Adrenal gland (tissue), 12 donors: ENCODE results near the gene SSTR1. TPM values are rescaled to one million over a fixed set of nuclear protein-coding genes. Genes with fewer than 3 reads are reported as not detected.

ENCODE experiments used
- DNase-seq, 7 donors: peaks; one replicate each; pipeline ENCODE4 v3.0.0-alpha.2; 2019 to 2020
- H3K27ac ChIP-seq, 5 donors: fragments of 200-600 bp; sonication (generic) in 4 of 5; 1 replicate in 3 of 5; 2 replicates in 2 of 5; pipeline versions ENCODE4 v1.5.1 to v1.8.0; 2016 to 2020; ENCODE audit warnings: mild to moderate bottlenecking in 1 of 5
- H3K27me3 ChIP-seq: fragments of 200-600 bp; 2 replicates; pipeline ENCODE4 v1.8.0; 2021
- H3K36me3 ChIP-seq, 2 donors: fragments of 200-600 bp; replicated peaks in 1 of 2; 1 replicate in 1 of 2; 2 replicates in 1 of 2; pipeline versions ENCODE4 v1.5.1 to v1.8.0; 2018 to 2022
- H3K4me1 ChIP-seq, 2 donors: fragments of 200-600 bp; replicated peaks in 1 of 2; 1 replicate in 1 of 2; 2 replicates in 1 of 2; pipeline versions ENCODE4 v1.5.1 to v1.8.0; 2018 to 2021
- H3K4me3 ChIP-seq, 4 donors: fragments of 200-600 bp; sonication (generic) in 3 of 4; one replicate each; pipeline ENCODE4 v1.5.1; 2016 to 2018
- H3K9me3 ChIP-seq, 3 donors: fragments of 200-600 bp; sonication (generic) in 1 of 3; replicated peaks in 1 of 3; 1 replicate in 2 of 3; 2 replicates in 1 of 3; pipeline versions ENCODE4 v1.5.1 to v1.8.0; 2016 to 2021
- POLR2A ChIP-seq, 2 donors: fragments of 450-650 bp; IDR thresholded peaks; one replicate each; pipeline ENCODE4 v1.6.1; 2017; ENCODE audit warnings: antibody characterized with exemption in 2 of 2, mild to moderate bottlenecking in 2 of 2, moderate library complexity in 1 of 2
- whole genome bisulfite sequencing, 4 donors: extraction: QIAGEN DNeasy Blood & Tissue Kit in 2 of 4; methylation state at CpG; one replicate each; pipeline versions ENCODE4 v1.1.5 to v1.1.7; 2013 to 2017; 5-methylcytosine and 5-hydroxymethylcytosine counted together
- intact Hi-C, 2 donors: fragments of 100-400 bp; cut with DNase I; formaldehyde crosslinking; loops; one replicate each; pipeline versions ENCODE4 v1.14.1 to v1.15.0; 2022 to 2023
- polyA plus RNA-seq, 3 donors: library from polyadenylated mRNA; stranded (reverse); fragments of 200-250 nt in 2 of 3; fragments of 350-450 nt in 1 of 3; fragmentation: Illumina TruSeq in 1 of 3; extraction: RNeasy Lipid Tissue Mini Kit (QIAGEN cat#74804) in 1 of 3; gene quantifications; one replicate each; pipeline ENCODE4 v1.2.3, GENCODE V29; 2013 to 2014
- total RNA-seq, 9 donors: library from RNA; depleted of rRNA in 4 of 9; stranded (reverse); fragments of >200 nt in 4 of 9; fragments of 120-200 nt in 1 of 9; fragmentation: NEBNext Ultra II Directional in 1 of 9; extraction: Animal tissue kit (Norgen Biotek cat#: 25700) in 1 of 9; gene quantifications; one replicate each; pipeline versions ENCODE4 v1.1.0 to v1.2.4, GENCODE V29; 2013 to 2023
- TF ChIP-seq, protein P1 (sequence below), 6 experiments: fragments of 450-650 bp in 4 of 6; fragments of 200-600 bp in 2 of 6; sonication (generic) in 1 of 6; IDR thresholded peaks; 1 replicate in 5 of 6; 2 replicates in 1 of 6; pipeline versions ENCODE4 v1.5.1 to v1.8.0; 2016 to 2021; ENCODE audit warnings: antibody characterized with exemption in 6 of 6, mild to moderate bottlenecking in 2 of 6, moderate library complexity in 1 of 6
- donor health status: healthy with polysubstance abuse.
- donor health status: Bipolar disorder and iron deficiency.
- donor health status: DM: yes; HTN: yes; CAD: no.
- donor health status: DM: no; HTN: no; CAD: no.
- donor health status: DM: no; HTN: no; CAD: no.
- donor health status: DM: yes; HTN: yes; CAD: no.

The SSTR1 gene
- total and polyA plus RNA-seq, 12 donors, result under 0.01 to 0.65 (median 0.28) TPM; not detected in 2

DNA sequence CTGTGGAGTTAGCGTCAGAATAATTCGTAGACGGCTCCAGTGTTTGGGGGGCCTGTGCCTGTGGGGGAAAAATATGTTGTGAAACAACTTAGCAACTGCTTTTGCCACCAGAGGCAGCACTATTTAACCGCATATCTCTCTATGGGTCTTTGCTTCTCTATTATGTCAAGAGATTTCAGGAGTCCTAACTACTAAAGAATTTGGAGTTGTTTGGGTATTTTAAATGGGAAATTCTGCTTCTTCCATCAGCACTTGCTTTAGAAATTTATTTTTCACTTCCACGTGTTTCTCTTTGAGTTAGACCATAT lies 48.8 kb downstream of the SSTR1 start:
- no peaks in the 10 kb centered on the region for H3K36me3 ChIP-seq
- no peaks in the 10 kb centered on the region for H3K9me3 ChIP-seq
- TF ChIP-seq, protein P1, sequence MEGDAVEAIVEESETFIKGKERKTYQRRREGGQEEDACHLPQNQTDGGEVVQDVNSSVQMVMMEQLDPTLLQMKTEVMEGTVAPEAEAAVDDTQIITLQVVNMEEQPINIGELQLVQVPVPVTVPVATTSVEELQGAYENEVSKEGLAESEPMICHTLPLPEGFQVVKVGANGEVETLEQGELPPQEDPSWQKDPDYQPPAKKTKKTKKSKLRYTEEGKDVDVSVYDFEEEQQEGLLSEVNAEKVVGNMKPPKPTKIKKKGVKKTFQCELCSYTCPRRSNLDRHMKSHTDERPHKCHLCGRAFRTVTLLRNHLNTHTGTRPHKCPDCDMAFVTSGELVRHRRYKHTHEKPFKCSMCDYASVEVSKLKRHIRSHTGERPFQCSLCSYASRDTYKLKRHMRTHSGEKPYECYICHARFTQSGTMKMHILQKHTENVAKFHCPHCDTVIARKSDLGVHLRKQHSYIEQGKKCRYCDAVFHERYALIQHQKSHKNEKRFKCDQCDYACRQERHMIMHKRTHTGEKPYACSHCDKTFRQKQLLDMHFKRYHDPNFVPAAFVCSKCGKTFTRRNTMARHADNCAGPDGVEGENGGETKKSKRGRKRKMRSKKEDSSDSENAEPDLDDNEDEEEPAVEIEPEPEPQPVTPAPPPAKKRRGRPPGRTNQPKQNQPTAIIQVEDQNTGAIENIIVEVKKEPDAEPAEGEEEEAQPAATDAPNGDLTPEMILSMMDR (IDR thresholded peaks at IDR 0.05), result peak in 2 of 6 experiments; percentile 14 to 19
- TF ChIP-seq POLR2A (IDR thresholded peaks at IDR 0.05), result no peak
- H3K4me3 ChIP-seq, result no peak overlapping the region
- H3K27ac ChIP-seq, result peak overlapping the region in 1 of 5 donors; percentile 74
- no peaks in the 10 kb centered on the region for H3K4me1 ChIP-seq
- intact Hi-C loops, result no loop called here
- peak in 2 of 7 donors; percentile 22 to 23 for DNase-seq
- peaks cover 11% of the 10 kb centered on the region for H3K27me3 ChIP-seq
- WGBS, 4 donors, result 48 to 64% (median 56%) methylated on average over 5 of the region's 5 CpGs

DNA sequence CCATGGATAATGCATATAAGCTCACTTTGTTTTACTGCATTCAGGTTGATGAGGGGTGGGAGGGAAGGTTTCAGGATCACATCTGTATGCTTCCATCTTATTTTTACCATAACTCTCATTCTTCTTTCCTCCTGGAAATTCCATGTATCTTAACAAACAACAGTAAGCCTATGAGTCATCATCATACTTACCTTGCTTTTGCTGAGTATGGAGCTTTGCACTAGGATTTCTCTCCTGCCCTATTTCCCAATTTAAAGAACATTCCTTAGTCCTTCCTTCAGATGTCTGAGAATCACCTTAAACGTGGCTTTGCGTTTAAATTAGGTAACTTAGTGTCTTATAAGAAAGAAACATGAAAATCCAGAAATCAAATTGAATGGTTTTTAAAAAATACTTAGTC lies 49.8 kb downstream of the SSTR1 start:
- Histone ChIP-seq H3K9me3 (no peaks in the 10 kb centered on the region), H3K4me3 (no peak overlapping the region), H3K27ac (no peak overlapping the region), H3K36me3 (no peaks in the 10 kb centered on the region), H3K27me3 (peaks cover 11% of the 10 kb centered on the region), H3K4me1 (no peaks in the 10 kb centered on the region)
- no peak for DNase-seq
- TF ChIP-seq, protein P1 (IDR thresholded peaks at IDR 0.05), result no peak
- TF ChIP-seq POLR2A (IDR thresholded peaks at IDR 0.05), result no peak
- intact Hi-C loops, result no loop called here
- 64 to 85% (median 72%) methylated on average over 2 of the region's 2 CpGs for WGBS, 4 donors

DNA sequence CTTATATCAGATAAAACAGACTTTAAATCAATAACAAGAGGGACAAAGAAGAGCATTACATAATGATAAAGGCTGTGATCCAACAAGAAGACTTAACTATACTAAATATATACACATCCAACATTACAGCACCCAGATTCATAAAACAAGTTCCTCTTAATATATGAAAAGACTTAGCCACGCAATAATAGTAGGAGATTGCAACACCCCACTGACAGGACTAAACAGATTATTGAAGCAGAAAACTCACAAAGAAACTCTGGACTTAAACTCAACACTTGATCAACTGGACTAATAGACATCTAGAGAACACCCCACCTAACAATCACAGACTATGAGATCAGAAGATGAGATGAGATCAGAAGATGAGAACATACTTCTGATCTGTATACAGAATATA lies 53.9 kb downstream of the SSTR1 start:
- TF ChIP-seq, protein P1 (IDR thresholded peaks at IDR 0.05), result no peak
- TF ChIP-seq POLR2A (IDR thresholded peaks at IDR 0.05), result no peak
- no peaks in the 10 kb centered on the region for H3K9me3 ChIP-seq
- no peak overlapping the region for H3K27ac ChIP-seq
- 61 to 95% (median 69%) methylated on average over 1 of the region's 1 CpG for WGBS, 4 donors
- intact Hi-C loops, result no loop called here
- H3K4me1 ChIP-seq, result no peaks in the 10 kb centered on the region
- H3K27me3 ChIP-seq, result peaks cover 5% of the 10 kb centered on the region
- H3K4me3 ChIP-seq, result no peak overlapping the region
- H3K36me3 ChIP-seq, result no peaks in the 10 kb centered on the region
- DNase-seq, result no peak

Other genes starting within 250 kb of the SSTR1 start
- gene CLEC14A, start 48.2 kb downstream of the SSTR1 start, total RNA-seq, result 10 to 100 TPM in 8 of 9 donors, 1 to 10 TPM in 1; 8.1 to 26.1 (median 17.8) TPM
- 10 to 100 TPM in 1 of 3 donors, 1 to 10 TPM in 2; 4.0 to 18.1 (median 8.3) TPM for gene CLEC14A, start 48.2 kb downstream of the SSTR1 start, polyA plus RNA-seq